GM12891 (cell line): ENCODE data around the gene NPTXR.

ENCODE experiments used
- POLR2A ChIP-seq: IDR thresholded peaks from 2 replicates; pipeline ENCODE4 v1.6.1; 2011; ENCODE audit warnings: low read depth, low read length, control low read depth
- POLR2AphosphoS5 ChIP-seq: IDR thresholded peaks from 2 replicates; pipeline ENCODE4 v1.6.1; 2011; ENCODE audit warnings: low read depth, low read length, control low read depth
- TAF1 ChIP-seq: IDR thresholded peaks from 2 replicates; pipeline ENCODE4 v1.6.1; 2011; ENCODE audit warnings: low read depth, low read length, control low read depth

- TF ChIP-seq POLR2AphosphoS5 (no peak), POLR2A (no peak), TAF1 (no peak)
These were observed 11.5 kb downstream of the NPTXR start for GRCh38 chr22:38832005-38832978.
